GM19468 (cell line): ENCODE data around the gene AK1.
"Not testable (repeated sequence)": the region's sequence is repeated elsewhere in the genome, so short reads cannot be mapped to it uniquely, and the experiment has no call there.

Source experiments
- ATAC-seq: cut with Tn5 transposase; IDR thresholded peaks from one replicate; pipeline ENCODE4 v1.9.1; 2021; ENCODE audit warnings: mild to moderate bottlenecking, moderate library complexity, moderate number of reproducible peaks; ENCODE audit not compliant: unreplicated experiment; ENCODE audit errors: extremely low read depth

AK1 gene

DNA sequence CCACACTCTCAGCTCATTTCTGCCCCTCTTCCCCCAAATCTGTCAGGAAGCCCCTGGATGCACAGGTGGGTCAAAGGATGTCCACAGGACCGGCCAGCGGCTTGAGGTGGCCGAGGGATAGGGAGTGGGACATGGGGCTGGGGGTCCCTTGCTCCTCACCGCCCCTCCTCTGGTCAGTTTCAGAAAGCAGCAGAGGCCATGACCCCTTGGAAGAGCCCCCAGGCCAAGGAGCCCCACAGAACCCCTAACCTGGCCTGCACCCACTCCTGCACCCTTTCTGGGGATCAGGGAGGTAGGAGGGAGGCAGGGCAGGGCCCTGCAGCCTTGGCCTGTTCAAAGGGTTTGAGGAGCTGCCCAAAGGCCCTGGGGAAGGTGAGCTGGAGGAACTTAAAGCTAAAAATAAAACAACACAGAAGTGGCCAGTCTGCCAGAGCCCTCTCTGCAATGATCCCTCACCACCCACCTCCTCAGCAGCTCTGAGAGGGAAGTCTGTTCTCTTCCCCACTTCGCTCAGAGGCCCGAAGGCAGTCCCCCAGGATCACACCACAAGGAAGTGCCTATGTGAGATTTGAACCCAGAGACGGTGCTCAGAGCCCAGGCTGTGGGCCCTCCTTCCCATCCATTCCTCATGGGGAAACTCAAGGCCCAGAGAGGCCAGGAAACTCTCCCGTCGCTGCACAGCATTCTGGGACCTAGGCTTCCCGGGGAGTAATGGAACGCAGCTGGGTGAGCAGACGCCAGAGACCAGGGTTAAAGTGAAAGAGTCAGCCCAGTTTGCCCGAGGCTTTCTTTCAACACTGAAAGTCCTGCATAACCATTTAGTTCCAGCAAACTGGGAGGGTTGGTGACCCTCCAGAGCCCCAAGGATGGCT lies 23.9 kb downstream of the AK1 start:
- ATAC-seq = no peak

GRCh38 chr9:127852829-127853228 lies 24.6 kb downstream of the AK1 start:
- ATAC-seq = no peak

DNA sequence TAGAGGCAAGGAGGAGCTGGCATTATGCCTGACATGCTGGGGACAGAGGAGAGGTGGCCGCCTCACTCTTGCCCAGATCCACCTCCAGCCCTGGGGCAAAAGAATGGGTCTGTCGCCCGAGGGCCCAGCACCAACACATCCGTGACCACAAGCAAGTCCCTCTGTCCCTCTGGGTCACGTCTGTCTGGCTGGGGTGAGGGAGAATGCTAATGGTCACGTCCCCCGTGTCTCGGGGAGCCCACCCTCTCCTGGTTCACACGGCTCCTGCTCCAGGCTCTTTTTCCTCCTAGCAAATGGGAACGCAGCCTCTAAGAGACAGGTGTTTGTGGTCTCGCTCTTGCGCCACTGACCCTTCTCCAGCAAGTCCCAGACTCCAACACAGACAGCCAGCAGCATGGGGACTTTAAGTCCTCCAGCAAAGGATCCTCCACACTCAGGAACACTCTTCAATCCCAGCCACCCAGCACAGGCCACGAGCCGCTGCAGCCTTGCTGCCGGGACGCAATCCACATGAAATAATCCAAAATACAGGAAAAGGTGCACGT lies 27.1 kb downstream of the AK1 start:
- ATAC-seq = no peak

DNA sequence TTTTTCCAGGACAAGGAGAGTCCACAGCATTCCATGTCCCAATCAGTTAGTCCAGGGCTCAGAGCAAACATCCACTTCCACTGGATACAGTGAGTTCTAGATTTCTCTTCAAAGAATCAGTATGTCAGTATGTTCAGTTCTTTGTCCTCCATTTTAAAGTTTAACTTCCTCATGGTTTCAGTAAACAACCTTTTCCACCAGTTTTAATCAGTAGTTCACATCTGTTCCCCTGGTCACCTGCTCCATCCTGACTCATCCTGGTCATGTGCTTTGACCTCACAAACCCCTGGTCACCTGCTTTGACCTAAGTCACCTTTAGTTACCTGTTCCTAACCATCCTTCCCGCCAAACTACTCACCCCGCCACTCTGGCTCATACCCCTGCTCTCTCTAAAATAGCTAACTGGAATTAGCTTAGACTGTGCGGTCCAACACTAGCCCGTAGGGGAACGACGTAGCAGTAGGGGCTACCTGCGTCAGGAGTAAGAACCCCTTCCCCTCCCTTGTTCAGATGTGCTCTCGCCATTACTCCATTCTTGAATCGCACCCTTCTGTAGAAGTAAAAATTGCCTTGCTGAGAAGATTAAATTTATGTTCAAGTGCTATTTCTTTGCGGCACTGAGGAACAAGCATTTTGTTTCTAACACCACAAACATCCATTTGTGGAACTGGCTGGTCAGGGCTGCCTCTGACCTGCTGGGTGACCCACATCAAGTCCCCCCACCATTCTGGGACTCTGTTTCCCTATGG lies 28.5 kb downstream of the AK1 start:
- no peak for ATAC-seq

- no peak for ATAC-seq
These were observed 29.4 kb downstream of the AK1 start for GRCh38 chr9:127847833-127848755.

DNA sequence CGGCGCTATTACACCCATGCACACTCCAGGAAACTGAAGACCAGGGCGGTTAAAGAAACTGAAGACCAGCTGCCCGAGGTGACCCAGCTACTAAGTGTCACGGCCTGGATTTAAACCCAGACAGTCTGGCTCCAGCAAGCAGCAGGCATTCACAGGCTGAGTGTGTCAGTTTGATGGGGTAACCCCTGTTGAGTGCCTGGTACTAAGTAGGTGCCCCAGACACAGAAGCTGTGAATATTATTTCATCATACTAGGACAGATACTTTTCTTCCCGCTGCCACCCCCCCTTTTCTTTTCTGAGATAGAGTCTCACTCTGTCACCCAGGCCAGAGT lies 30.3 kb downstream of the AK1 start:
- no peak for ATAC-seq

DNA sequence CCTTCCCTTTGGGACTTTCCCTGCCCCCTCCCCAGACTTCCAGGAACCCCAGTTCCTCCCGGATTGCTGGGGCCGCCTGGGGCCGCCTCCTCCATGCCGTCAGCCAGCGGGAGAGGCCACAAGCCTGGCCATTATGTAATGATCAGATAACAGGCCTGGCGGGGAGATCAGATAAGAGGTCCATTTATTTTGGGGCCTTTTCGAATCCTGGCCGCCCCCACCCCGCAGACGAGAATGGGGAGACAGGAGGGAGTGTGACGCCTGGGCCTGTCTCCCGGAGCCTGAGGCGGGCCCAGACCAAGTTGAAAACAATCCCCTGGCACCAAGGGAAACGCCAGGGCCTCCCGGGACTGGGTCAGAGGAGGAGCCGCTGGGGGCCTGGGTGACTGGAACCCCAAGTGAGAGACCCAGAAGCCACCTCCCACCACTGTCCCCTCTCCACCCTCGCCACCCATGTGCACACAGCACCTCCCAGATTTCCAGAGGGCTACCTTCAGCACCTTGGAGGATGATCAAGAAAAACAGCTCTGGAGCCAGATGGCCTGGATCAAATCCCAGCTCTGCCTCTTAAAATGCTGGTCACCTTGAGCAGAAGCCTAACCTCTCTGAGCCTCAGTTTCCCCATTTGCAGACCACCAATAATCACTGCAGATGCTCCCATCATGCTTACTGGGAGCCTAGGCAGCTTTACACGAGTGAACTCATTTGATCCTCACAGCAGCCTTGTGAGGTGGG lies 30.9 kb downstream of the AK1 start:
- no peak for ATAC-seq

DNA sequence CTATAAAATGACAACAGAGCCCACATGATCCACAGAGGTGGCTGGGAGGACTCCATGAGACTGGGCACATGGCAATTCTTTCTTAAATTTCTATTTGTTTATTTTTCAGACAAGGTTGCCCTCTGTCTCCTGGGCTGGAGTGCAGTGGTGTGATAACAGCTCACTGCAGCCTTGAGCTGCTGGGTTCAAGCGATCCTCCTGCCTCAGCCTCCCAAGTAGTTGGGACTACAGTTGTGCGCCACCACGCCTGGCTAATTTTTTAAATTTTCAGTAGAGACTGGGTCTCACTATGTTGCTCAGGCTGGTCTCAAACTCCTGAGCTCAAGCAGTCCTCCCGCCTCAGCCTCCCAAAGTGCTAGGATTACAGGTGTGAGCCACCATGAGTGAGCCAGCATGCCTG lies 31.9 kb downstream of the AK1 start:
- ATAC-seq = not testable (repeated sequence)

DNA sequence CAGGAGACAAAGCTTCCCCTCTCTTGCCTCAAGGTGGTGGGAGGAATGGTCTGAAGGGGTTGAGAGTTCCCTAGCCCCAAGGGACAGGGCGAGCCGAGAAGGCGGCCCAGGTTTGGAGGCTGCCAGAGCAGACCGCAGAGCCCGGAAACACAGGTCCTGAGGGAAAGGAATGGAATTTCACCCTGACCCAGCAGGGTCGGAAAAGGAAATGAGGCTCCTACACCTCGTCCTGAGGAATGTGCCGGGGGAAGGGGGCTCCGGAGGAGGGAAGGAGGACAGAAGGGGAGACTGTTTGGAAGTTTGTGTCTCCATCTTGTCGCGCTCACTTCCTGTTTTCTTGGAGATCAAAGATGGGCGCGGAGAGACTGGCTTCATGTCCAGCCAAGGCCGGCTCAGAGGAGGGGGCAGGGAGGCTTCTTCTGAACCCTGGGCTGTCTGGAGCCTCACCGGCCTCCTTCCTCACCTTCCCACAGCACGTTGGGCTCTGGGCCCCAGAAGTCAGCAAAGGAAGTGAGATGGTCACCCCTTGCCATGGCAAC lies 32.6 kb downstream of the AK1 start:
- no peak for ATAC-seq

DNA sequence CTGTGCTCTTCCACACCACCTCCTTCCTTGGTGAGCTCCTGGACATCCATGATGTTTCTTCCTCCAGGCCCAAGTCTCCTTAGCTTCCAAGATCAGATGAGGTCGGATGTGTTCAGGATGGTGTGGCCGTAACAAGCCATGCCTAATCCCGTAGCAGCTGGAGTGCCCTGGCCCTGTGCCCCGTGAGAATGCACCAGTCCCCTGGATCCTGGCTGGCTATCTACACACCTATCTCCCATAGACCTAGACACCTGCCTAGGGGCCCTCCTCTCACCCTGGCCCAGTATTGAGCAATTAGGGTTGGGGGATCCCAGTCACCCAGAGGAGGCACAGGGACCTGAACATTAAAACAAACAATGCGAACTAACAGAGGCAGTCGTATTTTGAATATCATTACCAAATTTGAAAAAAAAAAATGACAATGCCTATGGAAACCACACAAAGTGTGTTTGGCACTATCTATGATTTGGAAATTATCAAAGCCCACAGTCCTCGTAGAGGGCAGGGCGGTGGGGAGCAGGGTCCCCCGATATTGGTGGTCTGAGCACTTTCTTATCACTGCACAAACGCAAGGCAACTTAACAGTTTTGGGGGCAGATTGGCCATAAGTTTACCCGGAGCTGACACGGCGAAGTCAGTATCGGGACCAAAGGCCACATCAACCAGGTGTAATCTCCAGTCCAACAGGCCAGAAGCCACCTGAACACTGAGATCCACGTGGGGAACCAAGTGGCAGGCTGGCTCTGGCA lies 36.2 kb downstream of the AK1 start:
- no peak for ATAC-seq

DNA sequence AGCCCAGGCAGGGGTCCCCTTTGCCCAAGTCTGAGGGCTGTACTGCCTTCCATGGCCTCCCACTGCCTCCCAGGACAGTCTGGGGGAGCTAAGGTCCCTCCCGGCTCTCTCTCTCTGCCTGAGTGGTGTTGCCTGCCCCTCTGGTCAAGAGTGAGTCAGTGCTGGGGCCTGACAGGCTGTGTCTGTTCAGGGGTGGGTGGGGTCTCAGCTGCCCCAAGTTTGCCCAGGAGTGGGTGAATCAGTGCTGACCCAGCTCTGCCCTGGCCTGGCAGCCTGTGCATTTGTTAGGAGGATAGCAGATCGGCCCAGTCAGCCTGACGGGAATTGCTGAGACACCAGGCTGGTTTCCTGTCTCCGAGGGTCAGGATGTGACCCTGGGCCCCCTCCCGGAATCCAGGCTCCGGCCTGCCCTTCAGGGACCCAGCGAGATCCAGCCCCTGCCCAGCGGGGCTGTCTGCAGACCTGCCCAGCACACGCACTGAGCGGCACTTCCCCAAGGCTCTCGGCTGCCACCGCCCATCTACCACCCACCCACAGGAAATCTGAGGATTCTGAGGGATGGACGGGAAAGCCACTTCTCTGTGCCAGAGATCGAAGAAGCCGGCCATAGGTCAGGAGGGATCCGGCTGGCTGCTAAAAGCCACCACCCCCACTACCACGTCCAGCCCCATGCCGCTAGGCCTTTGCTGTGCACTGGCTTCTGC lies 38.9 kb downstream of the AK1 start:
- no peak for ATAC-seq

DNA sequence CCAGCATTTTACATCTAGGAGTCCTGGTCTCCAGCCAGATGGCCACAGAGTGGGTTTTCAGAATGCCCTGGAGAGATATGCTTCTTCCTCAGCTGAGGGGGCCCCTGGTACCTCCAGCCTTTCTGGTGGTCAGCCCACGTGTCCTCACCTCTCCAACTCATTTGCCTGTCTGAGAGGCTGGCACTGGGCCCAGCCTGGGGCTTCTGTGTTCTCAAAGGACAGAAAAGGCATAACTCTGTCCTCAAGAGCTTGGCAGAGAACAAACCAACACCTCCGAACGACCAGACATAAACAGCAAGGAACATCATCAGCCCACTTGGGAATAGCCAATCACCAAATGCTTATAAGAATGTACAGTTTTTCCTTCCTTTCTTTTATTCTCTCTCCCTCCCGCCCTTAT lies 40.1 kb downstream of the AK1 start:
- ATAC-seq = no peak

- not testable (repeated sequence) for ATAC-seq
These were observed 40.9 kb downstream of the AK1 start for GRCh38 chr9:127836561-127836960.

GRCh38 chr9:127835991-127836516 lies 41.4 kb downstream of the AK1 start:
- no peak for ATAC-seq

DNA sequence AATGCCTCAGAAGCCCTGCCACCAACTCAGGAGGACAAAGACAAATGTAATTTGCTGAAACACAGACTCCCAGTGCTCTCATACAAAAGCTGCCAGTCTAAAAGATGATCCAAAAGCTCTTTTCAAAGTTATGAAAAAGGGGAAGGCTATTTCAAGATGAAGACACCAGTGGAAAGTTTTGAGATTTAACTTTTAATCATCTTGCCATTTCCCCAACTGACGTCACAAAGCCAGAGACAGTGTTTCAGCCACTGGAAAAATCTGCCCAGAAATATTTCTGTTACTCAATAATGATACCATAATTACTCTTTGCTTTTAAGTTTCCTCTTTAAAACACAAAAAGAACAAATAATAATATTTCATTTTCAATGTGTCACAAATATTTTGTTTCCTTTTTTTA lies 43.9 kb downstream of the AK1 start:
- ATAC-seq = no peak

DNA sequence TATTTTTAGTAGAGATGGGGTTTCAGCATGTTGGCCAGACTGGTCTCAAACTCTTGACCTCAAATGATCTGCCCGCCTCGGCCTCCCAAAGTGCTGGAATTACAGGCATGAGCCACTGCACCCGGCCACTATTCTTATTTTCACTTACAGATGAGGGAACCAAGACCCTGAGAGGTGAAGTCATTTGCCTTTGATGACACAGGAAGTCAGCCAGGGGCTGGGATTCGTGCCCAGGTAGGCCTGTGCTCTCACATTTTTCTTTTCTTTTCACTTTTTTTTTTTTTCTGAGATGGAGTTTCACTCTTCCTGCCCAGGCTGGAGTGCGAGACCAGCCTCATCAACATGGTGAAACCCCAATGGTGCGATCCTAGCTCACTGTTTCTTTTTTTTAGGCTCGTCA lies 45.2 kb downstream of the AK1 start:
- ATAC-seq = no peak

- ATAC-seq = no peak
These were observed 48.1 kb downstream of the AK1 start for GRCh38 chr9:127829205-127829906.
